Vagina (tissue), 2 donors: ENCODE measurements around the gene ZFHX3.

Experiments
- POLR2A ChIP-seq, 2 donors: fragments of 450-650 bp; IDR thresholded peaks; one replicate each; pipeline ENCODE4 v1.6.1; 2017; ENCODE audit warnings: antibody characterized with exemption in 2 of 2, mild to moderate bottlenecking in 2 of 2, moderate library complexity in 2 of 2
- TF ChIP-seq, protein P1 (sequence below), 3 experiments: fragments of 450-650 bp in 2 of 3; fragments of 200-600 bp in 1 of 3; sonication (generic) in 1 of 3; IDR thresholded peaks; one replicate each; pipeline ENCODE4 v1.5.1; 2017 to 2019; ENCODE audit warnings: antibody characterized with exemption in 3 of 3, mild to moderate bottlenecking in 2 of 3, moderate library complexity in 2 of 3

- TF ChIP-seq, protein P1, sequence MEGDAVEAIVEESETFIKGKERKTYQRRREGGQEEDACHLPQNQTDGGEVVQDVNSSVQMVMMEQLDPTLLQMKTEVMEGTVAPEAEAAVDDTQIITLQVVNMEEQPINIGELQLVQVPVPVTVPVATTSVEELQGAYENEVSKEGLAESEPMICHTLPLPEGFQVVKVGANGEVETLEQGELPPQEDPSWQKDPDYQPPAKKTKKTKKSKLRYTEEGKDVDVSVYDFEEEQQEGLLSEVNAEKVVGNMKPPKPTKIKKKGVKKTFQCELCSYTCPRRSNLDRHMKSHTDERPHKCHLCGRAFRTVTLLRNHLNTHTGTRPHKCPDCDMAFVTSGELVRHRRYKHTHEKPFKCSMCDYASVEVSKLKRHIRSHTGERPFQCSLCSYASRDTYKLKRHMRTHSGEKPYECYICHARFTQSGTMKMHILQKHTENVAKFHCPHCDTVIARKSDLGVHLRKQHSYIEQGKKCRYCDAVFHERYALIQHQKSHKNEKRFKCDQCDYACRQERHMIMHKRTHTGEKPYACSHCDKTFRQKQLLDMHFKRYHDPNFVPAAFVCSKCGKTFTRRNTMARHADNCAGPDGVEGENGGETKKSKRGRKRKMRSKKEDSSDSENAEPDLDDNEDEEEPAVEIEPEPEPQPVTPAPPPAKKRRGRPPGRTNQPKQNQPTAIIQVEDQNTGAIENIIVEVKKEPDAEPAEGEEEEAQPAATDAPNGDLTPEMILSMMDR (IDR thresholded peaks at IDR 0.05) = no peak
- TF ChIP-seq POLR2A (IDR thresholded peaks at IDR 0.05) = no peak
Observed at GRCh38 chr16:72751076-72751475, 296.9 kb downstream of the ZFHX3 start.
